Lung microvascular endothelial cell (primary cell): ENCODE measurements around the gene TREML2. TPM values are rescaled to one million over a fixed set of nuclear protein-coding genes. Genes with fewer than 3 reads are reported as not detected.
"Not testable (repeated sequence)": the region's sequence is repeated elsewhere in the genome, so short reads cannot be mapped to it uniquely, and the experiment has no call there.

Source experiments
- DNase-seq, 2 donors: peaks; one replicate each; pipeline versions ENCODE4 v3.0.0 to v3.0.0-alpha.2; 2010; ENCODE audit warnings: low read depth in 2 of 2
- total RNA-seq: library from RNA; depleted of rRNA; stranded (reverse); fragments of >200 nt; gene quantifications from 2 replicates; pipeline ENCODE4 v1.2.1, GENCODE V29; 2014

Gene TREML2
- total RNA-seq: not detected in 2 replicates

GRCh38 chr6:41200901-41201763 lies at the start of gene TREML2:
Gene TREML2, minus strand, starts transcription at chr6:41201149. Its CDS starts 141 bp downstream, at chr6:41201008.
- DNase-seq: no peak

GRCh38 chr6:41247882-41248705 lies 47.1 kb upstream of the TREML2 start:
- no peak for DNase-seq

GRCh38 chr6:41247288-41247865 lies 46.4 kb upstream of the TREML2 start:
- DNase-seq: no peak

GRCh38 chr6:41246529-41246928 lies 45.6 kb upstream of the TREML2 start:
- DNase-seq: not testable (repeated sequence)

- DNase-seq: no peak
Measured at GRCh38 chr6:41239467-41240159, 38.7 kb upstream of the TREML2 start.

GRCh38 chr6:41237128-41237527 lies 36.2 kb upstream of the TREML2 start:
- DNase-seq: no peak

GRCh38 chr6:41236276-41236675 lies 35.3 kb upstream of the TREML2 start:
- DNase-seq: no peak

- DNase-seq: no peak
Measured at GRCh38 chr6:41232667-41233066, 31.7 kb upstream of the TREML2 start.

GRCh38 chr6:41231246-41231645 lies 30.3 kb upstream of the TREML2 start:
- DNase-seq: no peak

- DNase-seq: no peak
Measured at GRCh38 chr6:41229721-41230120, 28.8 kb upstream of the TREML2 start.

- DNase-seq: no peak
Measured at GRCh38 chr6:41228616-41229015, 27.7 kb upstream of the TREML2 start.

- DNase-seq: no peak
Measured at GRCh38 chr6:41228096-41228495, 27.1 kb upstream of the TREML2 start, which contains the start of gene TREML4. Gene TREML4, plus strand, starts transcription at chr6:41228349. Its CDS starts 79 bp downstream, at chr6:41228428.

- no peak for DNase-seq
Measured at GRCh38 chr6:41226752-41227151, 25.8 kb upstream of the TREML2 start.

GRCh38 chr6:41224800-41225199 lies 23.9 kb upstream of the TREML2 start:
- no peak for DNase-seq

GRCh38 chr6:41222513-41222912 lies 21.6 kb upstream of the TREML2 start:
- DNase-seq: no peak

GRCh38 chr6:41222045-41222444 lies 21.1 kb upstream of the TREML2 start:
- DNase-seq: no peak

GRCh38 chr6:41216616-41217015 lies 15.7 kb upstream of the TREML2 start:
- no peak for DNase-seq

- no peak for DNase-seq
Measured at GRCh38 chr6:41215777-41216176, 14.8 kb upstream of the TREML2 start.

- DNase-seq: no peak
Measured at GRCh38 chr6:41214559-41215238, 13.8 kb upstream of the TREML2 start.

GRCh38 chr6:41209547-41210320 lies 8.8 kb upstream of the TREML2 start:
- no peak for DNase-seq
